Loucy (cell line): ENCODE results near the gene APOL6.

ENCODE experiments used
- CTCF ChIP-seq: fragments of 200-600 bp; sonication (generic); conservative IDR thresholded peaks from 2 replicates; pipeline ENCODE4 v1.5.1; 2014; ENCODE audit warnings: mild to moderate bottlenecking, antibody characterized with exemption, low read length
- EZH2phosphoT487 ChIP-seq: fragments of 200-600 bp; IDR thresholded peaks from 2 replicates; pipeline ENCODE4 v1.6.1; 2018; ENCODE audit warnings: antibody characterized with exemption, mild to moderate bottlenecking, moderate library complexity, borderline replicate concordance

GRCh38 chr22:35711336-35711735, 63.1 kb downstream of the APOL6 start:
- no peak for TF ChIP-seq CTCF
- no peak for TF ChIP-seq EZH2phosphoT487
